Stimulated activated CD8-positive, alpha-beta memory T cell treated with anti-CD3 and anti-CD28 coated beads, Interleukin-4, amount 100 ng/mL, for 24 hours (primary cell): Measurements from ENCODE around the gene KRT1.

Experiments used
- DNase-seq: peaks from one replicate; pipeline ENCODE4 v3.0.0-alpha.2; 2020; ENCODE audit warnings: low read depth

The KRT1 gene

DNA sequence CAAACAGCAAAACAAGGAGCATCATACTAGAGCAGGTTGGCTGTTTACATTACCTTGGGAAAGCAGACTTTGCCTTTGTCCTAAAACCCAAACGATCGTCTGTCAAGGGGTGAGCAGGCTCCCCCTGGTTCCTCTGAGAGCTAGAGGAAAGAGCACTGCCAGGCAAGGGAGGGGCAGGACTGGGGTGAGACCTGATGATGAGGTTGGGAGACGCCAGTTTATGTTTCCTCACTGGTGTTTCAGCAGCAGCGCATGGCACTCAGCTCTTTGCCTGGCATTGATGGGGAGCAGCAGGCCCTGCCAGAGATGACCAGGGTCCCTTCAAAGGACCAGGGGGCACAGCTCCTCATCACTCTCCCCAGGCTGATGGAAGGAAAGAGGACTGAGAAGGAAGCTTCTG, 20.3 kb downstream of the KRT1 start:
- no peak for DNase-seq

DNA sequence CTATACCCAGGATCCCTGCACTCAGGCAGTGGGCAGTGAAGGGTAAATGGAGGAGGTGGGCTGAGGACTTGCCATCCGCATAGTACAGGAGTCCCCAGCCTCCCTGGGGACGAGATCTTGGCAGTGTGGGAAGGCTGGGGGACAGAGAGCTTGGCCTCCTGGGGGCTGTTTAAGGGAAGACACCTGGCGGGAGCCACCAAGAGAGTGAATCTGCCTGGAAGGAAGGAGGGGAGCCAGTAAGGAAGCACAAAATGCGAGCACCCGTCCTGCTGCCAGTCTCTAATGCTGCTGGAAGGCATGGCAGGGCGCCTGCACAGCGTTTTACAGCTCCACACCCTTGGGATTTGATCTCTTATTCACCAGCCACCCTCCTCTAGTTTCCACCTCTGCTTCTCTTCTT, 20.8 kb downstream of the KRT1 start:
- no peak for DNase-seq

DNA sequence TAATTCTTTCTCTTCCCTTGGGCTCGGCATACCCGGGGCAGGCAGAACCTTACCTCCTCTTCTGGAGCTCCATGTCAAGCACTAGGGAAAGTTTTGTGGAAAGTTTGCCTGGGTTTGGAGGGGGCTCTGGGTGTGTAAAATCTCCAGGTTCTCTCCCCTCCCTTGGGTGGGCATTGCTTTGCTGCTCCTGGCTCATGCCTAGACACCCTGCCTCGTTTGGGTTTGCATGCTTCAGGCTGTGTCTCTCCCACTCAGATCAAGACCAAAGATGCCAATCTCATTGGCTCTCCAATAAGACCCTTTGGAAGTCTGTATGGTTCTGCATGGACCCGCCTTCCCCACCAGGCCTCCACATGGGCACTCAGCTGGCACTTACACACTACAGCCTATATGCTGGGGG, 22.0 kb downstream of the KRT1 start:
- no peak for DNase-seq

GRCh38 chr12:52657250-52657902, 22.8 kb downstream of the KRT1 start:
- DNase-seq: no peak

DNA sequence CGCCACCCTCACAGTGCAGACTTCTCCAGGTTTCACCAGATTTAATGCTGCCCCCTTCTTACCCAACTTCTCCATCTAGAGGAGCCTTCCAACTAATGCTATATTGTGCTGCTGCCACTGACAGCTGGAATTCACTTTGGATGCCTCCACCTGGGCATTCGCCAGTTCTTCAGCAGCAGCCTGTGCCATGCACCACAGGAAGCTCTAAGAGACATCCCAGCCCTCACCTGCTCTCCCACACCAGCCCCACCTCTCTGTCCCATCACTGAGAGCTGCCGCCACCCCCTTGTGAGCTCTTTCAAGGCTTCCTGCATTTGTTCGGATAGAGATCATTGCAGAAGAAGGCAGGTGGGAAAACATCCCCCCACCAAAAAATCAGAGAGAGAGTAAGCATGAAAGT, 23.6 kb downstream of the KRT1 start:
- no peak for DNase-seq

- no peak for DNase-seq
Observed at GRCh38 chr12:52655720-52656124, 24.5 kb downstream of the KRT1 start.

DNA sequence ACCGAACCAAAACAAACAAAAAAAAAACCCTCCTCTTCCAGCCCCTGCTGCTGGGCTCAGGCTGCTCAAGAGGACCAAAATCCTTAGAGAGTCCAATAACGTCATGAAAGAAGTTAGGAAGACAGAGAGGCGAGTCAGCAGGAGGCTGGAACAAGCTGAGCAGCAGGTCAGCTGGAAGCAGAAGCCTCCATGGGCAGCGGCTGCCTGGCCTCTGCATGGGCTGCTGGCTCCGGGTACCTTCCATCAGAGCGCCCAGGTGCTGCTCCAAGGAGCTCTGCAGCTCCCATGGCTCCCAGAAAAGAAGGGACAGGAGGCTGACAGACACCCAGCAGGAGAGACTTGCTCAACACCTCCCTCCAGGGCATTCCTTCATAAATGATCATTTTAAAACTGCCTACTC, 25.0 kb downstream of the KRT1 start:
- DNase-seq: no peak

- DNase-seq: no peak
Observed at GRCh38 chr12:52651726-52652261, 28.4 kb downstream of the KRT1 start, which contains the start of gene KRT2. Gene KRT2, minus strand, starts transcription at chr12:52652211. Its CDS starts 69 bp downstream, at chr12:52652142.

DNA sequence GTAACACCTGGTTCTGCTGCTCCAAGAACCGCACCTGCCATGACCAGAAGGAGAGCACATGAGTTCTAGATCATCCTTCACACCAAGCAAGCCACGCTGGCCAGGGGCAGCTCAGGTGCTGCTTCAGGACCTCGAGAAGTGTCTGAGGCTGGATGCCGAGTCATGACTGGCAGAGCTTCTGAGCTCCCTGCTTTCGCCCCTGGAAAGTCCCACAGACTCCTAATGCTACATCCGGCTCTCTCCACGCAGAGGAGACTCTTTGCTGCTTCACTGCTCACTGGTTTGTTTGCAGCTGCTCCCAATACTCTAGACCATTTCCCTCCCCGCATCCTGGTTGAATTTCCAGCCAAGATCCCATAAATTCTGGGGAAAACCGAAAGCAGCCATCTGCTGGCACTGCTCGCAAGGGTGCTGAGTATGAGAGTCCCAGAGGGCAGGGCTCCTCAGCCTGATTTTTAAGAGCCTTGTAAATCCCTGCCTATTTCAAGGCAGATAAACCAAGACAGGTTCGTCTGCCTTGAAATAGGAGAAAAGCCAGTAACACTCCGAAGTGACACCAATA, 29.6 kb downstream of the KRT1 start:
- DNase-seq: no peak

GRCh38 chr12:52649066-52649465, 31.1 kb downstream of the KRT1 start:
- DNase-seq: no peak

GRCh38 chr12:52648012-52648550, 32.1 kb downstream of the KRT1 start:
- no peak for DNase-seq

GRCh38 chr12:52647601-52648000, 32.6 kb downstream of the KRT1 start:
- no peak for DNase-seq

DNA sequence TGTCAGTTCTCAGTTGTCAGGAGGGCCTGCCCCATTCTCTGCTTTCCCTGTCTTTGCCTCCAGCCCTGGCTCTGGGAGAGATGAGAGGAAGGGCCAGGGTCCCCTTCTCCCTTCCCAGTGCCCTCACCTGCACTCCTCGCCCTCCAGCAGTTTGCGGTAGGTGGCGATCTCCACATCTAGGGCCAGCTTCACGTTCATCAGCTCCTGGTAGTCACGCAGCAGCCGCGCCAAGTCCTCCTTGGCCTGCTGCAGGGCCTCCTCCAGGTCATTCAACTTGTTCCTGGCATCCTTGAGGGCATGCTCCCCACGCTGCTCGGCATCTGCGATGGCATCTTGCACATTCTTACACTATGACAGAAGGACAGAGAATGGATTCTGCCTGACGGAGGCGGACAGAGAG, 33.6 kb downstream of the KRT1 start:
- DNase-seq: no peak

GRCh38 chr12:52645982-52646381, 34.2 kb downstream of the KRT1 start:
- DNase-seq: no peak

DNA sequence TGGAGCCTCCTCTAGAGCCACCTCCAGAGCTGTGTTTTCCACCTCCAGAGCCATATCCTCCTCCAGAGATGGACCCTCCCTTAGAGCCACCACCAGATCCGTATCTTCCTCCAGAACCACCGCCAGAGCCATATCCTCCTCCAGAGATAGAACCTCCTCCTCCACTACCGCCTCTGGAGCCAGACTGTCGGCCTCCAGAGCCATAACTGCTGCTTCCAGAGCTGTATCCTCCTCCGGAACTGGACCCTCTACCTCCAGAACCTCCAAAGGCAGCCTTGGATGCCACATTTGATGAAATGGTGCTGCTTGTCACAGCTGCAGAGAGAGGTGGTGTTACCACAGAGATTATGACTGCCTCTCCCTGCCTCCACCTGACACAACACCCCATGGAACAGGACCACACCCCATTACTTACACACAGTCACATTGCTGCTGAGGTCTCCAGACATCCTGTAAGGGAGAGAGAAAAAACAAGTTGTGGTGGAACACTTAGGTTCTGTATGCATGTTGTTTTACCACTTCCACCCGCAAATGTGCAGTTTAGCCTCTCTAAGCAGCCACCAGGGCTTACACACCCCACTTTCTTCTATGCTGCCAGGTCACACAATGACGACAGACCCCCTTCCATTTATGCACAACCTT, 35.0 kb downstream of the KRT1 start:
- DNase-seq: peak; percentile 15

DNA sequence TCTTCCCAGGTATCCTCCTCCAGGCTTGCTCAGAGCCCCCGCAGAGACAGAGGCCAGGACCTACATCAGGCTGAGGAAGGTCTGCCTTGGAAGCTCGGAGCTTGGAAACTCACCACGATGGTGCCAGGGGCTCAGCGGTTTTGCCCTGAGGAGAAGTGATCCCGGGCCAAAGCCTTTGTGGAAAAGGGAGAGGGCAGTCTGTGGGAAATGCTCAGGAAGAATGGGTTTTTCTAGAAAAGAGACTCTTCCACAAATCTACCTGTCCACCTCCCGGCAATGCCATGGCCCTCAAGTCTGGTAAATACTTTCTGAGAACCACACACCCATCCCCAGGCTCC, 36.2 kb downstream of the KRT1 start:
- DNase-seq: no peak

GRCh38 chr12:52643233-52644077, 36.8 kb downstream of the KRT1 start:
- no peak for DNase-seq

DNA sequence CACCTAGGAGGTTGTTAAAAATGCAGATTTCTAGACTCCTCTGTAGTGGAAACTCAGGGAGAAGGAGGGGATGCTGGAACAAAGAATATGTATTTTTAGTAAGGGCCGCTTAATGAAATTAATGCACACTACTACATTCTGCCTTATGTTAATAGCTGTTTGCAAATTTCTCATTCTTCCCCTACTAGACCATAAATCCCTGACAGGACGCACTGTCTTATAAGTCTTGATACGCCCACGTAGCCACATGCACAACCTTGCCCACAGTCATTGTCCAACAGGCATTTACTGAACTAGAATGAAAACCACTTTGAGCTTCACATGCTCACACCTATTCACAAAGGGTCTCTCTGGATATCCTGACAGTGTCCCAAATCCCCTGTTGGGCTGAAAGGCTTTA, 38.7 kb downstream of the KRT1 start:
- no peak for DNase-seq

DNA sequence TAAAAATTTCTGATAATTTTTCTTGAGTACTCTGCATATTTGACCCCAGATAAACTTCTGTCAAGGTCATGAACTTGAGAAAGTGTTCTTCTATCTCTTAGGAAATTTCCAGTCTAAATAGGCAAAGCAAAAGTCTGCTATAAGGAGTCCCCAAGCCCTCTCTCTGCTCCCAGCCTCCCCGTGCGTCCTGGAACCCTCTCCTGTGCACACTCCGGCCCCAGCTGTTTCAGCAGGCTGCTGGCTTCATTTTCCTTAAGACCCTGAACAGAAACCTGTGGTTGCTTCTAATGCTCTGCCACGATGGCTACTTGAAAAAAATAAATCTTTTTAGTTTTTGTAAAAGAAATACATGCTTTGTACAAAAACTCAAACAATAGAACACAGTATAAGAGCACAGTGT, 42.9 kb downstream of the KRT1 start:
- DNase-seq: no peak

GRCh38 chr12:52636592-52637258, 43.5 kb downstream of the KRT1 start:
- no peak for DNase-seq

DNA sequence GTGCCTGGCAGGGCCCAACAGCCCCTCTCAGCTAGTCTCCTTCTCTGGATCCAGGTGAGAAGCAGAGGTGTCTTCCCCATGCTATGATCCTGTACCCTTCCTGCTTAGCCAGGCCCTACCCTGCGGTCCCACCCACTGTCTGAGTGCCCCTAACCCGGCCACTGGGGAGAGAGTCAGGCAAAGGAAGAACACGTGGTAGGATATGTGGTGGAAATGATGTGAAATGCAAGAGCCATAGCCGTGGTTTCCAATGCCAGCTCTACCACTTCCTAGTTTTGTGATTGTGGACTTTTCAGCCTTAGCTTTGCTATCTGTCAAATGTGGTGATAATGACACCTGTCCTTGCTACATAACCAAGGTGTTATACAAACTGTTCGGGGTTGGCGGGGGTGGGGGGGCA, 44.0 kb downstream of the KRT1 start:
- no peak for DNase-seq
